T-helper 2 cell treated with Interferon-gamma antibody and Interleukin-4, amounts not matched to agents 100 ng/mL and 5 ng/mL, for 36 hours (primary cell): ENCODE data around the gene KLF13. TPM values are rescaled to one million over a fixed set of nuclear protein-coding genes. Genes with fewer than 3 reads are reported as not detected.

Experiments
- intact Hi-C: fragments of 100-400 bp; cut with micrococcal nuclease; formaldehyde crosslinking; loops from one replicate; pipeline ENCODE4 v1.15.1; 2023
- total RNA-seq: library from RNA; stranded (reverse); gene quantifications from 2 replicates; pipeline ENCODE4 v1.2.3, GENCODE V29; 2022

KLF13 gene
- 171 and 183 TPM in 2 replicates for total RNA-seq

DNA sequence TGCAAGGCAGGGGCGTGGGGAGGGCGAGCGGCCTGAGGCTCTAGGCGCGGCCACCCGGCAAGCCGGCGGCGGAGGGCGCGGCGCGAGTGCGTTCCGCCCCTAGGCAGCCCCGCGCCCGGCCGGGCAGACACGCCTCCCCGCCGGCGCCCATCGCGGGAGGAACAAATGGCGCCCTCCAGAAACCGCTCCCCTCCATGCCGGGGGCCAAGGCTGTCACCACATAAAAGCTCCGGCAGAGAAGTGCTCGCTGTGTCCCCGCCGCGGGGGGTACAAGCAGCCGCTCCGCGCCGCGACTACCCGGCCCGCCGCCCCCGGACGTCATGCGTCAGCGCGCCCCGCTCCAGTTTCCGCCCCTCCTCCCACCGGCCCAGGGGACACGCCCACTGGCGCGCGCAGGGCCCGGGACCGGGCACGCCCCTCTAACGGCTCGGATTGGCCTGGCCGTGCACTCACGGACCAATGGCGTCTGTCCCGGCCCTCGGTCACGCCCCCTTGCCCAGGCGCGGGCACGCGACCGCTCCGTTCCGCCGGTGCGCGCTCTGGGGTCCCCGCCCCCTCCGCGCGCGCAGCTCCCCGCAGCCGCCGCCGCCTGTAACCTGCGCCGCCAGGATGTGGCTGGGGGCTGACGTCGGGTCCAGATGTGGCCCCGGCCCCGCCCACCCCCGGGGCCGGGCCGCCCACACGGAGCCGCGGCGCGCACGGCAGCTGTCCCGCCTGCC is at the start of gene KLF13:
Gene KLF13 (plus strand): TSS at position 680 of the 719 bp plus-strand sequence. CDS start 378 bp downstream, outside the sequence.
- intact Hi-C loops: loop anchor here (1.0 kb wide), 6 partner anchors 35 to 157 kb away; no protein-coding TSS in a partner anchor

DNA sequence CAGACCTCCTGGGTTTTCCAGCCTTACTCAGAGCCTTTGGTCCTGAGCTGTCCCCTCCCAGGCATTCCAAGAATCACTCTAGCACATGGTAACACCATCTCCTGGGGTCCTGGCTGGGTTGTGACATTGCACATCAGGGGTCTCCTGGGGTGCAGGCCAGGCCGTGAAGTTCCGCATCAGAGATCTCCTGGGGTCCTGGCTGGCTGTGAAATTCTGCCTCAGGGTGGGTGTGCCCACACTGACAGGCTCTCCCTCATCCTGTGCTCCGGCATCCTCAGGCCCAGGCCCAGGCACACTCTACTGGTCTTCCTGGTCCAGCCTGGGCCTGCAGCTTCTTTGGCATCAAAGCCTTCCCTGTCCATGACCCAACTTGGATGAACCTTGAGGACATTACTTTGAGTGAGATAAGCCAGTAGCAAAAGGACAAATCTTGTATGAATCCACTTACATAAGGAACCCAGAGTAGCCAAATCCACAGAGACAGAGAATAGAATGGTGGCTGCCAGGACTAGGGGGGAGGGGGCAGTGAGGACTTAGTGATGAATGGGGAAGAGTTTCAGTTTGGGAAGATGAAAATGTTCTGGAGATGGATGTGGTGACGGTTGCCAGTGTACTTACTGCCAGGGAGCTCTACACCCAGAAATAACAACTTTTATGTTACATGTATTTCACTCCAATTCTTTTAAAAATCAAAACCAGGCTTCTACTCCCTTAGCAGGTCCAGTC is 49.1 kb upstream of the KLF13 start:
- intact Hi-C loops: no loop called here

DNA sequence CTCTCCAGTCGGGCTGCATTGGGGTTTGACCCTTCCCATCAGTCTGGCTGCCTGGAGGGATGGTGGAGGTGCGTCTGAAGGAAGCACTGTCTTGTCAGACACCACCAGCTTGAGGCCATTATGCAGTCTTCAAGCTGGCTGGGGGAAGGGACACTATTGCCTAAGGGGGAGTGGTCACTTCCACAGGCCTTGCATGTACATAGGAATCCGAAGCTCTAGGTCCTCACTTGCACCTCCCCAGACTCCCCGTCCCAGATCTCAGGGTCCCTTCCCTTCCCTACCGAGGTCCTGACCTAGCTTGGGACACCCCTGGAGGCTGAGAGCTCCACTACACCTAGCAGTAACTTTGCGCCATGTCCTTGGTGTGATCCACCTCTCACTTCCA is 48.6 kb upstream of the KLF13 start:
- intact Hi-C loops: no loop called here

DNA sequence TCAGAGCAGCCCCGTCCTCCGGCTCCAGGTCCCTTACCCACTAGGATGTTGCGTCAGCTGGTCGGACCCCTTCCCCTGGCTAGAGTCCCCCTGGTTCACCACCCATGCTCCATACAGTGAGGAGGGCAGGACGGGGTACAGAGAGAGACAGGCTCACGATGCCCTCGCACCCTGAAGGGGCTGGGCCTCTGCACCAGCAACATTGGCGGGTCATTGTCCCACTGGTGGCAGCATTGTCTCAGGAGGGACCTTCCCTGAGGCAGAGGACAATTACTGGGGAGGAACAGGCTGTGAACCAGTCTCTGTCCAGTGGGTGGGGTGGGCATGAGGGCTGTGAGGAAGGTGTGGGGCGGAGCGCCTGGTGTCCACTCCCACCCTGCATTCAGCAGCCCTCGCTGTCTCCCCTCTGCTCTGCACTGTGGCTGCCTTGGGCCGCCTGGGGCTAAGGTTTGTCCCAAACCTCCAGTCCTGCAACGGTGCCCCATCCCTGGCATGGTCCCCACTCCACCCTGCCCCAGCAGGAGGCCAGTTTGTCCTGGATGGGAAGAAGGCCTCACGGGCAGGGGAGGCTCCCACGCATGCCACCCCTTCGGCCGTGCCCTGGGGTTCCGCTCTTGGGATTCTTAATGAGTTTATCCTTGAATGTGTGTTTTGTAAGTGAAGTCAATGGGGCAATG is 48.0 kb upstream of the KLF13 start:
- intact Hi-C loops: no loop called here

DNA sequence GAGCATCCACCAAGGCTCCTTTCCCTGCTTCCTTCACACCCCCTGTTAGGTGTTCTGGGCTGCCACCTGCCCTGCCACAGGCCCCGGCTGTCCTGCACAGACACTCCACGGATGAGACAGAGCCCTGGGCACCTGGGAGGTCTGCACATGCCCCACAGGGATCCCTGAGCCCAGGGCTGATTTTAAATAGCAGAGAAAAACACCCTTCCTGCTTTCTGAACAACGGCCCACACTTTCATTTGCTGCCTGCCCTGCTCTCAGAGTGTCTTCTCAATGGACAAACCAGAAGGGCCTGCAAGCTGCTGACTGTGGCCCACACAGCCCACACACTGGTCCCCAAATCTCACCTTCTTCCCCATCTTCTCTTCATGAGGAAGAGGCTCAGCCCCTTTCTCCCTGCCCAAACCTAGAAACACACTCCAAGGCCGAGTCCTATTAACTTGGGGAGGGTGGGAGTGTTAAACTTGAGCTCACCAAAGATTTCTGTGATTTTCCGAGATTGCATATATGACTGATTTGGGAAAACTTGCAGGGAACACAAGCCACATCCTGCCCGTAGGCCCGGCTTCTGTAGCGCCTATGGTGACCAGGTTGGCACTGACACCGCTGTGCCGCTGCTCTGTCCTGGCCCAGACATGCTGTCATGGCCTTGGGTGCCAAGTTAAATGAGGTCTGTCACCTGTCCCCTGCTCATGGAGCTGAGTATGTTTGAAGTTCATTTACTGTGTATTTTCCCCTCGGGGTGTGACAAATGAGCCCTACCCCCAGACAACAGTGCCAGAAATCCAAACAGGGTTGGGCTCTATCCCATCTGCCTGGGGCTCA is 47.2 kb upstream of the KLF13 start:
- intact Hi-C loops: no loop called here

DNA sequence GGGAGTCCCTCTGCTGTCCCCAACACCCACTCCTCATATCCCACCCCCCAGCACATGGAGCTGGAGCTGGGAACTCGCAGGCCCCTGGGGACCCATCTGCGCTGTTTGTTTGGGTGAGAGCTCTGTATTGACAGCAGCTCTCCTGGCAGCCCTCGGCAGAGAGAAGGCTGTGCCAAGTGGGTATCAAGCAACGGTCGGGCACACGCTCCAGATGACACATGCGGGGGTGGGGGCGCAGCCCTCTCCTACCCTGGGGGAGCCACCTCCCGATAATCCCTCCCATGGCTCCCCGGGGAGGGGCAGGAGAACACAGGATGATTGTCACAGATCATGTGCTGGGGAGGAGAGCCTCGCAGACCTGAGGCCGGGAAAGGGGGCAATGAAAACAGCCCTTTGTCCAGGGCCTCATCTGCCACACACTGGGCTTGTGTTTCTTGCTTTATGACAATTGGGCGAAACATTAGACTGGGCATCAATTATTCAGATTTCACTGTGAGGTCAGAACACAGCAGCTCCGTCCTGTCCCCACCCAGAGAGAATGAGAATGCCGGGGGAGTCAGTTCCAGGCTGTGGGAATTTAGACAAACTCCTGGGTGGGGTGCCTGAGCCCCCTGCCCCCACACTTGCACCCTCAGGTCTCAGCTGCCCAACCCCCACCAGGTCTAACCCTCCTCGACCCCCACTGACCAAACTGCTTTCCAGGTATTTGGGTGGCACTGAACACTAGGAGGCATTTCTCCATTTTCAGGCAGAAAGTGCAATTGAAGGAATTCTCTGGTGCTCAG is 46.4 kb upstream of the KLF13 start:
- intact Hi-C loops: no loop called here

DNA sequence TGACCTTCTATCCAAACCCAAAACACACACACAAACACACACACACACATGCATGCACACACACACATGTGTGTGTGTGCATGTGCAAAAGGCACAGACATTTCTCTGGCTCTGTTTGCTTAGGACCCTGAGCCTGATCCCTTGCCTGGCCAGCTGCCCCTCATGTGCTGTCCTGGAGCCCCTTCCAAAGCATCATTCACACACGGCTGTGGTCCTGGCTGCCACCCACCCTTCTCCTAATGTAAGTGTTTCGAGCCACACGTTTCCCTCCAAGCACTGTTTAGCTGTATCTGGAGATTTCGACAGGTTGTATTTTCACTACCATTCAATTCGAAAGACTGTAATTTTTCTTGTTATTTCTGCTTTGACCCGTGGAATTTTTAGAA is 45.8 kb upstream of the KLF13 start:
- intact Hi-C loops: no loop called here

DNA sequence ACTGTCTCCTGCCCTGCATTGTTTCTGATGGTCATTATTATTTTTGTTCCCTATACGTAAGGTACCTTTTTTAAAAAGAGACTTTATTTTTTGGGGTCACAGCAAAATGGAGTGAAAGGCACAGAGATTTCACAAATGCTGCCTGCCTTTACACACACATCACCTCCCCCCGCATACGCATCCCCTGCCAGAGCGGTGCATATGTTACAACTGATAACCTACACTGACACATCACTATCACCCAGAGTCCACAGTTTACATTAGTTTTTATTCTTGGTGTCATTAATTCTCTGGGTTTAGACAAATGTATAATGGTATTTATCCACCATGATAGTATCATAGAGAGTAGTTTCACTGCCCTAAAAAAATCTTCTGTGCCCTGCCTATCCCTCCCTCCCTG is 43.6 kb upstream of the KLF13 start:
- intact Hi-C loops: no loop called here

DNA sequence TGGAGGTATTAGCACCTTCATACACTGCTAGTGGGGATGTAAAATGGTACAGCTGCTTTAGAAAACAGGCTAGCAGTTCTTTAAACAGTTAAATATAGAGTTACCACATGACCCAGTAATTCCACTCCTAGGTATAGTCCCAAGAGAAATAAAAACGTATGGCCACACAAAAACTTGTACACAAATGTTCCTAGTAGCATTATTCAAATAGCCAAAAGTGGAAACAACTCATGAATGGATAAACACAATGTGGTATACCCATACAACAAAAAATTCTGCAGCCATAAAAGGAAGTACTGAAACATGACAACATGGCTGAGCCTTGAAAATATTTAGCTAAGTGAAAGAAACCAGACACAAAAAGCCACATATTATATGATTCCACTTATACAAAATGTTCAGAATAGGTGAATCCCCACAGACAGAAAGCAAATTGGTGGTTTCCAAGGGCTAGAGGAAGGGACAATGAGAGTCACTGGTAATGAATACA is 40.8 kb upstream of the KLF13 start:
- intact Hi-C loops: no loop called here

DNA sequence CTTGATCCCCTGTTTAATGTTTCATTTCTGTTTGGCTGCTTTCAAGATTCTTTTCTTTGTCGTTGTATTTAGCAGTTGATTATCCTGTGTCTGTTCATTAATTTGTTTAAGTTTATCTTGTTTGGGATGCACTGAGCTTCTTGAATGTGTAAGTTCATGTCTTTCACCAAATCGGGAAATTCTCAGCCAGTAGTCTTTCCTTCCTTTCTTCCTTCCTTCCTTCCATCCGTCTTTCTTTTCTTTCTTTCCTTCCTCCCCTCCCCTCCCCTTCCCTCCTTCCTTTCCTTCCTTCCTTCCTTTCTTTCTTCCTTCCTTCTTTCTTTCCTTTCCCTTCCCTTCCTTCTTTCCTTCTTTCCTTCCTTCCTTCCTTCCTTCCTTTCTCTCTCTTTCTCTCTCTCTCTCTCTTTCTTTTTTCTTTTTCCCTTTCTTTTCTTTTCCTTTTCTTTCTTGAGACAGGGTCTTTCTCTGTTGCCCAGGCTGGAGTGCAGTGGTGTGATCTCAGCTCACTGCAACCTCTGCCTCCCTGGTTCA is 35.5 kb upstream of the KLF13 start:
- intact Hi-C loops: no loop called here

DNA sequence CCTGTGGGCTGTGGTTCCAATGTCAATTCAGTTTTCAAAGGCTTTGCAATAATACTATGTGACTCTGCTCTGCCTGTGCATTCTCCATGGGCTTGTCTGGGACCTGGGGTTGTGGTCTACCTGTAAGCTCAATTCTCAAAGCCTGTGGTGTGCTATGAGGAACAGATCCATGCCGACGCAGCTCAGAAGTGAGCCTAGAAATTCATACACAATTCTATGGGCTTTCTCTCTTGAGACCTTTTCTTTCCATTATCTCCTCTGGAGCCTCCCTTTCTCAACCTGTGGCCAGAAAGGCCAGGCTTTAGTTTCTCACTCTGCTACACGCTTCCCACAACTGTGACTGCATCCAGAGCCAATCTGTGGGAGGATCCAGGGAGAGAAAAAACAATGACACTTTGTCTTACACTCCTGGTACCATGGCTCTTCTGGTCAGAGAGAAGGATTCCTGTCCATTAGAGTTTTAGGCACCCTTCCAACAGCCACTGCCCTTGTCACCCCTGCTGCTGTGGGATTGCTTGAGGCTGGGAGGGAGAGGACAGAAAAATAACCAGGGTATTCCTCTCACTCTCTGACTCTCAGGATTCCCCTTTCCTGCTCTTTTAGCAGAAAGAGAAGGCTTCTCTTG is 34.1 kb upstream of the KLF13 start:
- intact Hi-C loops: no loop called here

DNA sequence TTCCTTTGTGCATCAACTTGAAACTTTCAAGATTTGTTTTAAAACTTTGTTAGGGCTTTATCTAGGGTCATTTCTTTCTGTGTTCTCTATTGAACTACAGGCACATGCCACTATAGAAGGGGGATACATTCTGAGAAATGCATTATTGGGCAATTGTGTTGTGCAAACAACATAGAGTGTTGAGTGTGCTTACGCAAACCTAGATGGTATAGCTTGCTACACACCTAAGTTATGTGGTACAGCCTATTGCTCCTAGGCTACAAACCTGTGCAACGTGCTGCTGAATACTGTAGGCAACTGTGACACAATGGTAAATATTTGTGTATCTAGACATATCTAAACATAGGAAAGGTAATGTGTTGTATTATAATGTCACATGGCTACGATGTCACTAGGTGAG is 33.0 kb upstream of the KLF13 start:
- intact Hi-C loops: no loop called here

DNA sequence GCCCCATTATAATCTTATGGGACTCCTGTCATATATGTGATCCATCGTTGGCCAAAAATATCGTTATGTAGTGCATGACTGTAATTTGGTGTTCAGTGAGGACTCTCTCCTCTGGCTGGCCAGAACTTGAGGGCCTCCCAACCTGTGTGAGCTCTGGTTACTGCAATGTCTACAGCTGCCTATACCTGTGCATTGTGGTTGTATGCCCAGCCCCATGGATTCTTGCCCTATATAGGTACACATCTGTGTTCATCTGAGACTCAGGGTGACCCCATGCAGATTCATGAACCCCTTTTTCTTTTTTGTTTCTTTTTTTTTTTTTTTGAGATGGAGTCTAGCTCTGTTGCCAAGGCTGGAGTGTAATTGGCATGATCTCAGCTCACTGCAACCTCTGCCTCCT is 32.6 kb upstream of the KLF13 start:
- intact Hi-C loops: no loop called here

DNA sequence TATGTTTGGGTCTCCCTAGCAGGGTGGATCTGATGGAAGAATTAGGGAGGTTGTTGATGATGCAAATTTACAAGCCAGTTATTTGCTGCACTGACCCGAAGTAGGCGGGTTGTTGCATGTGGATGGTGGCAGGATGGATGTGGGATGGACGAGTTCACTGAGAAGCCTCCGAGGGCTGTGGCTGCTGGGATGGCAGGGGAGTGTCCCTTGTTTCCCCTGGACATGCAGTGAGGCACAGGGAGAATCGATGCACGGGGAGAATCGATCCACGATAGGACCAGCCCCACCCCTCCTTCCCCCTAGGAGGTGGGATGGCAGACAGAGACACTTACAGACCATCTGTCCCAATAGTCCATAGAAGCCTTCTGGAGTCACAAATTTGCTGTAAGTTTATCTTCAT is 31.0 kb upstream of the KLF13 start:
- intact Hi-C loops: no loop called here

DNA sequence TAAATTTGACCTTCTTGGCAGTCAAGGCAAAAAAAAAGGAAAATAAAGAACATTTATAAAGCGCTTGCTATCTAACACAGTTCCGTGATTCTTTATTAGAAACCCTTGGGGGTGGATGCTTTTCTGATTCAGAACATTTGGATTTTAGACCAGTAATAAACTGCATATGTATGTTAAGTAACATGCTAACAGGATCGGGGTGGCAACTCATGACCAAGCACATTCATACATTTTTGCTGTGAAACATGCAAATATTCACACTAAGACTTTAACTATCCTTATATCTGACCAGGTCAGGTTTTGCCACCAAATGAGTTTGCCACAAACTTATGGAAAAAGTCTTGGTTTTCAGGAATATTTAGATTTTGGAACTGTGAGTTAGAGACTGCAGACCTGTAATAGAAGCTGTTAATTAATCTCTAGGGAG is 30.4 kb upstream of the KLF13 start:
- intact Hi-C loops: no loop called here

DNA sequence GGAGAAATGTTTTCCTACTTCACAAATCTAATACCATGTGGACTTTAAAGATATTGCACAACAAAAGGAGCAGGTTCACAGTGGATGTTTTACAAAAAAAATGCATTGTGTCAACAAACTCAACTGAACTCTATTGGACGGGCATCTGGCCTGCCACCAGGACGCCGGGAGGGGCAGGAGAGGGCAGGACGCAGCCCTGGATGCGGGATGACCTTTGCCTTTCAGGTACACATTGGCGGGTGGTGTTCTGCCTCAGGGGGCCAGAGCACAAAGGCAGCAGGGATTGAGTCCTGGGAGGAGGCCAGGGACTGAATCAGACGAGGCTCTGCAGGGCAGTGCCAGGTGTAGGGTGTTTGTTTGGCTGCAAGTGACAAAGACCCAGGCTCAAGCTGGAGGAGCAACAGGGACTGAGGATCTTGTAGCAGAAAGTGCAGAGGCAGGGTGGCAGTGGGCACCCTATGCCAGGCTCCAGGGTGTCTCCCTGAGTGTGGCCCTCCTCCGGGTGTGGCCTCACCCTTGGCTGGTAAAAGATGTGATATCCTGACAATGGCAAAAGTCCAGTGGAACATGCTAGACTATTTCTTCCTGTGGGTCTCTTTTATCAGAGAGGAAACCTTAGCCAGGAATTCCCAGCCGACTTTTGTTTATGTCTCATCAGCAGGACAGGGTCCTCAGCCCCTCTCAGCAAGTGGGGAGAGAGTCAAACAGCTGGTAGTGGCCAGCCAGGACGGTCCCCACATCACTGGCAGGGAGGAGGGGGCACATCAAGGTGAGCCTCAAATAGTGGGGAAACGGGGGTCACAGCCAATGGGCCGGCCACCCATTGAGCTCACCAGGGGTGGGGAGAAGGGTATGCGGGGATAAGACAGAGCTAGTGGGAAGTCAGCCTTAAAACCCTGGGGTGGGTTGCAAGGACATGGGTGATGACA is 29.7 kb upstream of the KLF13 start:
- intact Hi-C loops: no loop called here

DNA sequence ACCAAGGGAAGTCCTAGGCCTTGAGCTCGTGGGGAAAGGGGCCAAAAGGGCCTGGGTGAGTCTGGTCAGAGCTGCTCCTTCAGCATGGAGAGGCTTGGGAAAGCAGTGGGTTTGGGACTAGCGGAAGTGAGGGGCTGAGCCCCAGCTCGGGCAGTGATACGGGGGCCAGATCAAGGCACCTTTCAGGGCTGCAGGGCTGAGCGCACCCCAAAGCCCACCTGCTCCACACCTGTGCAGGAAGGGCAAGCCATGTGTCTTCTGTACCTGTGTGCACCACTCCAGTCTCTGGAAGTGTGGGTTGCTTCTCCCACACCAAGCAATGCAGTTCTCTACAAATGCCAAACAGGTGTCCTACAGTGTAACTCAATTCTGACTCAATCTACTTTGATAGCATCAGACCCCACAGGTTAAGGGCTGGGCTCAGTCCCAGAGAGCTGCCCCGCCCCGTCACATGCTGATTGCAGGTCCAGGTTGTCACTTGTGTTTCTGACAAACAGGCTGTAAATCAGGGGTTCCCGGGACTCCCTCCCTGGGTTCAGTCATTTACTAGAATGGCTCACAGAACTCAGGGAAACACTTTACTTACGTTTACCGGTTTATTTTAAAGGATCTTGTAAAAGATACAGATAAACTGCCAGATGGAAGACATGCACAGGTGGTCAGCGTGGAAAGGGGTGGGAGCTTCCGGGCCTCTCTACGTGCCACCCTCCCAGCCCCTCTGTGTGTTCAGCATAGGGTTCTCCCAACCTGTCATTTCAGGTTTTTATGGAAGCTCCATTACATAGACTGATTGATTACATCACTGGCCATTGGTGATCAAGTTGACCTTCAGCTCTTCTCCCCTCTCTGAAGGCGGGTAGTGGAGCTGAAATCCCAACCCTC is 28.8 kb upstream of the KLF13 start:
- intact Hi-C loops: no loop called here

DNA sequence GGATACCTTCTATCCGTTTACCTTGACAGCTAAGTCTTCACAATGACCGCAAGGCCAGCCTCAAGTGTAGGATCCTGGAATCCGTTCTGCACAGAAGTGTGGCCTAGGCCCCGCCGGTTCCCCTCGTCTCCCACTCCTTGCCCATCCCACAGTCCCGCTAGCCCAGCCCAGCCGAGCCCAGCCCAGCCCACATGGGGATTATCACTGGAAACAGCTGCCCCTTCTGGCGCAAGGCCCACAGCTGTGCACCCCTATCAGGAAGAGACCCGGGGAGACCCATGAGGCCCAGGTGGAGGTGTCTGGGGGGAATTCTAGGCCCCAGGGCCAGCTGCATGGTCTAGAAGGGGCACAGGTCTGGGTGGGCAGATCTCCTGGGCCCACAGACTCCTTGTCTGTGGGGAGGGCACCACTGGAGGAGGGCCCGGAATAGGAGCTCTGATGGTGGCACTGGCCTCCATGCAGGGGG is 27.9 kb upstream of the KLF13 start:
- intact Hi-C loops: no loop called here
